ENCODE results near the gene LRP1.

LRP1 gene

DNA sequence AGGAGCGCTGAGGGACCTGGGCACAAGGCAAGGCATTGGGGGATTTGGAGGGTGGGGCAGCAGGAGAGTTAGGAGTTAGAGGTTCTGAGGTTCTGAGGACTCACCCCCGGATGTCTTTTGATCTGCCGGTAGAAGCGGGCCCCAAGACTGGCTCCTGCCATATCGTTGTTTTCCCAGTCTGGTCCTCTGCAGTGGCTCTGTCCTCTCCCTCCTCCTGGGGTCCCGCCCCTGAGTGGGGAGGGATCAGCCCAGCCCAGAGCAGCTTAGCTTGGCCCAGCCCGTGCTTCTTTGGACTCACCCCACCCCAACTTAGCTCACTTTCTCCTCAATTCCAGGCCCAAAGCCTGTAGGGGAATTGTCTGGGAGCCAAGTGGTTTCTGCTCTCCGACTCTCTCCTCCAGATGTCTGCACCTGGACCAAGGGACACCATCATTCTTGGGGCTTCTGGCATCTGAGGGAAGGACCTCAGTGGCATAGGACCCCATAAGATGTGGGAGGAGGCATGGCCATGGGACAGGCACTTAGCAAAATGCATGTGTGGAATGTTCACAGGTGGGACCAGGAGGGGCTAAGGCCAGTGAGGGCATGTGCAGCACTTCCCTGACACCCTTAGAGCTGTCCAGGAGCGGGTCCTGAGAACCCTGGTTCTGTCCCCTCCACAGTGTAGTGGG is 108.8 kb downstream of the LRP1 start:
- H3K9ac ChIP-seq (ENCODE audit: insufficient read length, low read depth) = no peak overlapping the region
- peaks cover 42% of the 10 kb centered on the region for H3K36me3 ChIP-seq (ENCODE audit: insufficient read depth, insufficient read length, low read length)
- TF ChIP-seq ZNF274 (IDR thresholded peaks at IDR 0.05; ENCODE audit: low read depth, low read length) = no peak
- TF ChIP-seq YY1 (IDR thresholded peaks at IDR 0.05; ENCODE audit: insufficient read depth, insufficient read length) = no peak
- no peak for TF ChIP-seq SUZ12 (IDR thresholded peaks at IDR 0.05; ENCODE audit: extremely low read depth, insufficient read depth, insufficient read length)
- peaks cover 51% of the 10 kb centered on the region for H3K27me3 ChIP-seq (ENCODE audit: insufficient read depth, insufficient read length)
- no peak overlapping the region for H3K4me3 ChIP-seq (ENCODE audit: insufficient read length, low read depth)
- no peak for DNase-seq (ENCODE audit: low read depth, low spot score)
- H3K4me1 ChIP-seq (ENCODE audit: insufficient read depth, insufficient read length) = peaks cover 18% of the 10 kb centered on the region
- H3K9me3 ChIP-seq (ENCODE audit: insufficient read depth, low read length) = no peaks in the 10 kb centered on the region; the same call in 1 of the 2 replicates

DNA sequence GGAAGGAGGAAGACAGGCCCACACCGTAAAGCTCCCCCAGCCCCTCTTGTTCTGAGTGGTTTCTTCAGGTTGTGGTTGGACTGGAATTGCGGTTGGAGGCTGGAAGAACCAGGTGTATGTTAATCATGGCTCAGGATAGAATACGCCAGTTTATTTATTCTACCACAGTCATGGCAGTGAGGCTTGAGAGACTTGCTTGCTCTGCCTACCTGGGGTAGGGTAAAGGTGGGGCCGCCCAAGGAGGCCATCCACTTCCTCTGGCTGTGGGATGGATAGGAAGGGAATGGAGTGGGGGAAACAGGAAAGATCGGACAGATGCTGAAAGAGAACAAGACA is 109.3 kb downstream of the LRP1 start:
- H3K4me3 ChIP-seq (ENCODE audit: insufficient read length, low read depth) = peak overlapping the region; percentile 49
- H3K9ac ChIP-seq (ENCODE audit: insufficient read length, low read depth) = peak overlapping the region; percentile 76
- no peaks in the 10 kb centered on the region; the same call in 1 of the 2 replicates for H3K9me3 ChIP-seq (ENCODE audit: insufficient read depth, low read length)
- DNase-seq (ENCODE audit: low read depth, low spot score) = no peak
- H3K36me3 ChIP-seq (ENCODE audit: insufficient read depth, insufficient read length, low read length) = peaks cover 37% of the 10 kb centered on the region
- peaks cover 56% of the 10 kb centered on the region for H3K27me3 ChIP-seq (ENCODE audit: insufficient read depth, insufficient read length)
- TF ChIP-seq ZNF274 (IDR thresholded peaks at IDR 0.05; ENCODE audit: low read depth, low read length) = no peak
- TF ChIP-seq SUZ12 (IDR thresholded peaks at IDR 0.05; ENCODE audit: extremely low read depth, insufficient read depth, insufficient read length) = no peak
- TF ChIP-seq YY1 (IDR thresholded peaks at IDR 0.05; ENCODE audit: insufficient read depth, insufficient read length) = no peak
- peaks cover 22% of the 10 kb centered on the region for H3K4me1 ChIP-seq (ENCODE audit: insufficient read depth, insufficient read length)

DNA sequence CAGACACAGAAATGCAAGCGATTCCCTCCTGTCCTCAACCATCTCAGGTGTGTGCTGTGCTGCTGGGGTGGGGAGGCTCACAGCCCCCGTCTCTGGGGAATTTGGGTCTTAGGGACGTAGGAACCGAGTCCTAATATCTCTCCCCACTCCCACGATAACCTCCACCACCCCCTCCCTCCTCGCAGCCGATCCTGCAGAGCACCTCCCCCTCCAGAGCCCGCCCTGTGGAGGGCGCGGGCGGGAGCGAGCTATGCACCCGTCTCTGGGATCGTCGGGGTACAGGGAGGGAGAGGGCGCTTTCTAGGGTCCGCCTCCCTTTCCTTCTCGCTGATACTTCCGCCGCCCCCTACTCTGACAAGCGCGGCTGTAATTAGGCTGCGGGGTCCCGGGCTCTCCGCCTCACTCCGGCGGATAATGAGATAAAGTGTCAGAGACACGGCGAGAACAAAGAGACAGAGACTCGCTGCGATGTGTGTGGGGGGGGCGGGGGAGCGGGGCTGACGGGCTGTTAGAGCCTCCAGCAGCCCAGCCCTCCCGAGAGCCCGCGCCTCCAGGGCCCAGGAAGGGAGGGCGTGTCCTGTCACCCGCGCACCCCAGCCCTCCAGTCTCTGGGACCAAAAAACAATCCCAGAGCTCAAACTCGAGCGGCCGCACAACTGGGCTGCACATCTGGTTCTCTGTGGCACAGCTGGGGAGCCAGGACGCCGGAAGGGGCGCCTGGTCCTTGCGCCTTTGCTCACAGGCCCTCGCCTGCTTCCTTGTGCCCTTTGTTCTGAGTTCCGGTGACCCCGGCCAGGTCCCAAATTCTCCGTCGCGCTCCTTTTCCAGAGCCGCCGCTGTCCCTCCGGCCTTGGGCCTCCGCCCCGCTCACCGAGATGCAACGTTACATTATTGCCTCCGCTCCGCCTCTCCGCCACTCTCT is 109.9 kb downstream of the LRP1 start:
- Histone ChIP-seq H3K9ac (ENCODE audit: insufficient read length, low read depth) (peak overlapping the region; percentile 76), H3K9me3 (ENCODE audit: insufficient read depth, low read length) (no peaks in the 10 kb centered on the region; the same call in 1 of the 2 replicates), H3K36me3 (ENCODE audit: insufficient read depth, insufficient read length, low read length) (peaks cover 31% of the 10 kb centered on the region), H3K4me1 (ENCODE audit: insufficient read depth, insufficient read length) (peaks cover 24% of the 10 kb centered on the region), H3K4me3 (ENCODE audit: insufficient read length, low read depth) (peak overlapping the region; percentile 49), H3K27me3 (ENCODE audit: insufficient read depth, insufficient read length) (peaks cover 62% of the 10 kb centered on the region)
- TF ChIP-seq SUZ12 (IDR thresholded peaks at IDR 0.05; ENCODE audit: extremely low read depth, insufficient read depth, insufficient read length) (peak; percentile 17), ZNF274 (IDR thresholded peaks at IDR 0.05; ENCODE audit: low read depth, low read length) (no peak)
- no peak for DNase-seq (ENCODE audit: low read depth, low spot score)

DNA sequence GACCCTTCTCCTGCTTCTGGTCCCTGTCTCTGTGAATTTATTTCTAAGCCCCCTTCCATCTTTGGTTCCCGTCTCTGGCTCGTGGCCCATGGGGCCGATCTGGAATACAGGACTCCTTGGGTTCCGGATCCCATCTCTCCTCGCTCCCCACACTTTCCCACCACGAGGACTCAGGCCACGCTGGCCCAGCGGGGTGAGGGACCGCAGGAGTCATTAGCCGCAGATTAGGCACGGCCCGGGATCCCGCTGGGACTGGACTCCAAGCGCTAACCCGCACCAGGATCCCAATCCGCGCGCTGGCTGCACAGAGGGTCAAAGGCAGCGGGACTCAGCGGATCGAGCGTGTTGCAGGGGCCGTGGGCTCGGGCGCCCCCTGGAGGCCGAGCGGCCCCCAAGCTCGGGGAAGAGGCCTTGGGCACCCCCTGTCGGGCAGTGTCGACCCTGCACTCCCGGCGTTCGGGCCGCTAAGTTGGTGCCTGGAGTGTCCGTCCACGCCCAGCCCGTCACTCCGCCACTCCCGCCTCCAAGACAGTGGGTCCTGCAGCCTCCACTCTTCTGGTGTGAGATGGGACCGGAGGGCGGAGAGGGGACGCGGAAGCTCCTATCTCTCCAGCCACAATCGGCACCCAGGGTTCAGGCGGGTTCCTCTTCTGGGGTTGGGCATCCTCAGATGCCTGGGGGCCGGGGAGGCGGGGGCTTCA is 110.7 kb downstream of the LRP1 start:
- Histone ChIP-seq H3K9ac (ENCODE audit: insufficient read length, low read depth) (peak overlapping the region; percentile 76), H3K4me1 (ENCODE audit: insufficient read depth, insufficient read length) (peaks cover 22% of the 10 kb centered on the region), H3K27me3 (ENCODE audit: insufficient read depth, insufficient read length) (peaks cover 65% of the 10 kb centered on the region), H3K4me3 (ENCODE audit: insufficient read length, low read depth) (peak overlapping the region; percentile 49), H3K9me3 (ENCODE audit: insufficient read depth, low read length) (no peaks in the 10 kb centered on the region; the same call in 1 of the 2 replicates), H3K36me3 (ENCODE audit: insufficient read depth, insufficient read length, low read length) (peaks cover 23% of the 10 kb centered on the region)
- DNase-seq (ENCODE audit: low read depth, low spot score) = peak; percentile 85
- TF ChIP-seq ZNF274 (IDR thresholded peaks at IDR 0.05; ENCODE audit: low read depth, low read length) (no peak), SUZ12 (IDR thresholded peaks at IDR 0.05; ENCODE audit: extremely low read depth, insufficient read depth, insufficient read length) (no peak)

DNA sequence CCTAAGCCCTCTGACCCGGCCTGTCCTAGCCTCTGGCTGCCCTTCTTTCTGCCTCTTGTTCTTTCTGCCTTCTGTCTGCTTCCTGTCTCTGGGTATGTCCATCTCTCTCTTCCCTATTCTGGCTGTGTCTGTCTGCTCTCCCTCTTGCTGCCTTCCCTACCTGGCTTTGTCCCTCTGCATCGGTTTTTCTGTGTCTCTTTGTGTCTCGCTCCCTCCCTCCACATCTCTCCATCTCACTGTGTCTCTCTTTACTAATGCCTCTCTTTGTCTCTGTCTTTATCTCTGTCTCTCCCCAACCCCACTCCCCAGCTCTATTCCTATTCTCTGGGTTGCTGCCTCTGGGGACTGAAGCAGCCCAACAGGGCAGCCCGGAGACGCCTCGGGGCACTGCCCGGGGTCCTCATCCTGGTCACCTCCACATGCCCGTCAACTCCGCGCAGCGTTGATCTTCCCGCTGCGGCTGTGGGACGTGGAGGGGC is 111.3 kb downstream of the LRP1 start:
- H3K9ac ChIP-seq (ENCODE audit: insufficient read length, low read depth) = peak overlapping the region; percentile 71
- TF ChIP-seq YY1 (IDR thresholded peaks at IDR 0.05; ENCODE audit: insufficient read depth, insufficient read length) = no peak
- no peak for TF ChIP-seq ZNF274 (IDR thresholded peaks at IDR 0.05; ENCODE audit: low read depth, low read length)
- peak; percentile 64 for TF ChIP-seq SUZ12 (IDR thresholded peaks at IDR 0.05; ENCODE audit: extremely low read depth, insufficient read depth, insufficient read length)
- H3K36me3 ChIP-seq (ENCODE audit: insufficient read depth, insufficient read length, low read length) = peaks cover 17% of the 10 kb centered on the region
- H3K4me1 ChIP-seq (ENCODE audit: insufficient read depth, insufficient read length) = peaks cover 26% of the 10 kb centered on the region
- no peaks in the 10 kb centered on the region; the same call in 1 of the 2 replicates for H3K9me3 ChIP-seq (ENCODE audit: insufficient read depth, low read length)
- H3K4me3 ChIP-seq (ENCODE audit: insufficient read length, low read depth) = peak overlapping the region; percentile 49
- no peak for DNase-seq (ENCODE audit: low read depth, low spot score)
- H3K27me3 ChIP-seq (ENCODE audit: insufficient read depth, insufficient read length) = peaks cover 68% of the 10 kb centered on the region

DNA sequence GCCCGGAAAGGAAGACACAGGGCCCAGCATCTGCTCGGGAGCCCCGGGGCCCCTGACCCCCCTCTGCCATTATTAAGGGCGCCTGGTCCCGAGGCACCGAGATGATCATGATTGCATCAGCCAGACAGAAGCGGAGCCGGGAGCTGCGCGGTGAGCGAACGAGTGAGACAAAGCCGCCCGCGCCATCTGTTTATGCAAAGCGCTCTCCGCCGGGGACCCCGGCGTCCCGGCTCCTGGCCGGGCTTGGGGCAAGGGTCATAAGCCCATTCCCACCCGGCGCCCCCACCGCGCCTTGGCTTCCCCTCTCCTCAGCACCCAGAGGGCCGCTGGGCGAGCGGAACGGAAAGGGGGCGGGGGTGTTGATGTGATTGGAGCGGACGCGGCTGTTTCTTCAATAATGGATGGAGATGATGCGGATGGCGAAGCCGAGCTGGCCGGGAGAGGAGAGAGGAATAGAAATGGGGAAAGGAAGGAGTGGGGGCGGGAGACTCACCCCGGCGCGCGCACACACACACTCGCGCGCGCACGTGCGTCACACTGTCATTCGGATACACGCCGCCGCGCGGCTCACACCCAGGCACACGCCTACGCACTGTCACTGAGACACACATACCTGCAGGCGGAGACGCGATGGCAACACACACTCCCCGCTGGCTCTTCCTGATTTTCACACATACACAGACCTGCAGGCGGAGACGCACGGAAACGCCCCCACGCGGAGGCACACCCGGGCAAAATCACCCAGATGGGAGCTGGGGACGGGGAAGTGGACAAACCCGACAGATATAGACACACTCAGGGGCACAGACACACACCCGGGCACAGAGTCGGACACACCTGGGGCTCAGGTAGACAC is 112.0 kb downstream of the LRP1 start:
- H3K9ac ChIP-seq (ENCODE audit: insufficient read length, low read depth) = peak overlapping the region; percentile 71
- peaks cover 10% of the 10 kb centered on the region for H3K36me3 ChIP-seq (ENCODE audit: insufficient read depth, insufficient read length, low read length)
- TF ChIP-seq ZNF274 (IDR thresholded peaks at IDR 0.05; ENCODE audit: low read depth, low read length) = no peak
- TF ChIP-seq SUZ12 (IDR thresholded peaks at IDR 0.05; ENCODE audit: extremely low read depth, insufficient read depth, insufficient read length) = no peak
- TF ChIP-seq YY1 (IDR thresholded peaks at IDR 0.05; ENCODE audit: insufficient read depth, insufficient read length) = no peak
- no peak for DNase-seq (ENCODE audit: low read depth, low spot score)
- H3K4me3 ChIP-seq (ENCODE audit: insufficient read length, low read depth) = peak overlapping the region; percentile 49
- H3K27me3 ChIP-seq (ENCODE audit: insufficient read depth, insufficient read length) = peaks cover 68% of the 10 kb centered on the region
- H3K4me1 ChIP-seq (ENCODE audit: insufficient read depth, insufficient read length) = peaks cover 24% of the 10 kb centered on the region
- no peaks in the 10 kb centered on the region; the same call in 1 of the 2 replicates for H3K9me3 ChIP-seq (ENCODE audit: insufficient read depth, low read length)

All from NT2/D1 (cell line).